H54 (cell line): Measurements from ENCODE around the gene TIE1.

Experiments
- DNase-seq: peaks from one replicate; pipeline ENCODE4 v3.0.0; 2011; ENCODE audit warnings: low spot score, mixed read lengths; ENCODE audit not compliant: insufficient read length
- FAIRE-seq: peaks from 3 replicates; lab custom pipeline; 2011; peaks lifted over from hg19 to GRCh38; lab: Jason Lieb, UNC
- POLR2A ChIP-seq: IDR thresholded peaks from 2 replicates; pipeline ENCODE4 v1.6.1; 2011; ENCODE audit warnings: low read depth, mild to moderate bottlenecking, low read length

TIE1 gene

DNA sequence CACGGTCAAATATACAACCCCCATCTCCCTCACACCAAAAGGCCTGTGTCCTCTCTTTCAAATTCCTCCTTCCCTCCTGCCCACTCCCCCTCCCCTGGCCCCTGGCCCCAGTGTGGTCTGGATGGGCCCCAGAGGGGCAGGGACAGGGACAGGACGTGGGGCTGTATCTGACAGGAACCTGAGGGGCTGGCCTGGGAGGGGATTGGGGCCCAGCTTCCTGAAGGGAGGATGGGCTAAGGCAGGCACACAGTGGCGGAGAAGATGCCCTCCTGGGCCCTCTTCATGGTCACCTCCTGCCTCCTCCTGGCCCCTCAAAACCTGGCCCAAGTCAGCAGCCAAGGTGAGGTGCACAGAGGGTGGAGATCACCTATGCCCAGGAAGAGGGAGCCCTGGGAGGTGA is 36.8 kb downstream of the TIE1 start, which contains the start of gene MPL:
Gene MPL, plus strand, starts transcription at position 231 of the 400 bp plus-strand sequence. Its CDS starts 31 bp downstream, at position 262.
- no peak for TF ChIP-seq POLR2A
- DNase-seq (no peak), FAIRE-seq (no peak)

- FAIRE-seq (no peak), DNase-seq (no peak)
- TF ChIP-seq POLR2A = no peak
Observed at GRCh38 chr1:43338001-43338400, 37.2 kb downstream of the TIE1 start.

- no peak for TF ChIP-seq POLR2A
- DNase-seq (no peak), FAIRE-seq (no peak)
Observed at GRCh38 chr1:43339584-43340232, 38.9 kb downstream of the TIE1 start.

DNA sequence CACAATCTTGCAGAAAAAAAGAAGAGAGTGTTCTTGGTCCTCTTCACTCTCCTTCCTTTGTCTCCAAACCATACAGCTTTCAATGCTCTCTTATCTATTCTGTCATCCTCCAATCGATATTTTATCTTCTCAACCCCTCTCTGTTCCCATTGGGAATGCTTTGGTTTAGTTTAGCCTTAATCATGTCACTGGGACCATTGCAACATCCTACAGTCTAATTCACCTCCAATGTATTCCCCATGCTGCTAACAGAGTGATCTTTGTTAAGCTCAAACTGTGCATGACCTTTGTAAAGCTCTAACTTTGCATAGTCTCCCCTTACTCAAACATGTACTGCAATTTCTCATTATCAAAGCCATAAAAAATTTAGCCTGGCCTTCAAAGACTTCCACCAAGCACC is 39.8 kb downstream of the TIE1 start:
- TF ChIP-seq POLR2A = no peak
- FAIRE-seq = no peak
- DNase-seq = no peak

GRCh38 chr1:43344267-43344850 is 43.6 kb downstream of the TIE1 start:
- FAIRE-seq = no peak
- TF ChIP-seq POLR2A = no peak
- DNase-seq = no peak

DNA sequence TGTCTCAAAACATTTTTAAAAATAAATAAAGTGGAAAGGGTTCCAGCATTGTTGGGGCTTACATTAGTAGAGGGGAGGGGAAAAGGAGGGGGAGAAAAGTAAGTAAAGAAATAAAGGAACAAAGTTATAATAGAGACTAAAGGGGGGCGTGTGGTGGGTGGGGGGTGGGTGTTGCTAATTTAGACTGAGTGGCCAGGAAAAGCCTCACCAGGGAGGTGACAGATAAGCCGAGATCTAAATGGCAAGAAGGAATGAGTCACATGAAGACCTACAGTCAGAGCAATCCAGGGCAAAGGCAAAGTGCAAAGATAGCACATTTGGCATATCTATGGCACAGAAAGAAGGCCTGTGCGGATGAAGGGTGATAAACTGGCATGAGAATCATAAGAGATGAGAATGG is 44.3 kb downstream of the TIE1 start:
- peak; percentile 40 for DNase-seq
- peak; percentile 48 for FAIRE-seq
- no peak for TF ChIP-seq POLR2A

- TF ChIP-seq POLR2A = no peak
- no peak for DNase-seq
- no peak for FAIRE-seq
Observed at GRCh38 chr1:43346636-43347035, 45.9 kb downstream of the TIE1 start.

- no peak for DNase-seq
- no peak for TF ChIP-seq POLR2A
- no peak for FAIRE-seq
Observed at GRCh38 chr1:43348343-43348808, 47.6 kb downstream of the TIE1 start.

DNA sequence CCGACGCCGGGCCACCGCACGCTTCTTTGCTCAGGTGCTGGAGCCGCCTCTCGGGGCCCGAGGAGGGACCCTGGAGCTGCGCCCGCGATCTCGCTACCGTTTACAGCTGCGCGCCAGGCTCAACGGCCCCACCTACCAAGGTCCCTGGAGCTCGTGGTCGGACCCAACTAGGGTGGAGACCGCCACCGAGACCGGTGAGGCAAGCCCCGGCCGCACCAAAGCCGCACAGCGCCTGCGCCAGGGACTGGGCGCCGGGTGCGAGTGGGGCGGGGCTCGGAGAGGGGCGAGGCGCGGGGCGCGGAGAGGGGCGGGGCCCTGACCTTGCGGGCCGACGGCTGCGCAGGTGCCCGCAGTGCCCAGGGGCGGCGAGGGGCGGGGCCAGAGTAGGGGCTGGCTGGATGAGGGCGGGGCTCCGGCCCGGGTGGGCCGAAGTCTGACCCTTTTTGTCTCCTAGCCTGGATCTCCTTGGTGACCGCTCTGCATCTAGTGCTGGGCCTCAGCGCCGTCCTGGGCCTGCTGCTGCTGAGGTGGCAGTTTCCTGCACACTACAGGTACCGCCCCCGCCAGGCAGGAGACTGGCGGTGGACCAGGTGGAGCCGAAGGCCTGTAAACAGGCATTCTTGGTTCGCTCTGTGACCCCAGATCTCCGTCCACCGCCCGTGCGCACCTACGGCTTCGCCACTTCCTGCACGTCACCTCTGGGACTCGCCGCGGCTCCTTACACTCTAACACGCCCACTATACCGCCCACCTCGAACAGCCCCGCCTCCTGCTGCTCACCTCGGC is 48.2 kb downstream of the TIE1 start:
- DNase-seq = peak; percentile 77
- no peak for FAIRE-seq

DNA sequence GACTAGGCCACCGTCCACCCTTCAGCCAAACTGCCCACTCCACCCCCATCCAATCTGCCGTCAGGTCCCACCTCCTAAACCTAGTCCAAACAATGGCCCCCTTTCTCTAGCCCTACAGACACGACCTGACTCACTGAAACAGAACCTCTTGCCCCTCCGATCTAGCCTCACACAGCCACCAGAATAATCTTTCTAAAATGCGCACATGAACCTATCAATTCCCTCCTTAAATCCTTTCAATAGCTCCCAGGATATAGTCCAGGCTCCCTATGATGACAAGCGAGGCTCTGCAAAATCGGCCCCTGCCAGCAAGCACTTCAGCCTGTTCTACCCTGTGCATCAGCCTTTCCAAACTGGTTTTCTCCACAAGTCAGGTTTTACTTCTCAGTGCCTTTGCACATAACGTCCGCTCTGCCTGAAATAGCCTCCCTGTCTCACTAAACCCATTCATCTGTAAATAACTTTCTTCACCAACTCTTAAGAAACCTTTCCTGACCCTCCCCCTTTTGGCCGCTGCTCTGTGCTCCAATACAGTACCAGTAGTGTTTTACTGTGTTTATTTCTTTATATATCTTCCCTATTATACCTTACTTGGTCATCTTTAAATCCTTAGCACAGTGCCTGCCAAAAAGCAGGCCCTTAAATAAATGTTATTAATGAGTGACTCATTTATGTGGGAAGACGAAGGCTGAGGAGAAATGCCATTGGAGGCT is 49.0 kb downstream of the TIE1 start:
- no peak for TF ChIP-seq POLR2A
- no peak for DNase-seq
- no peak for FAIRE-seq

More for the DNA sequence above, 48.2 kb downstream of the TIE1 start:
- TF ChIP-seq POLR2A = peak; percentile 53

GRCh38 chr1:43350976-43351375 is 50.2 kb downstream of the TIE1 start:
- TF ChIP-seq POLR2A = no peak

GRCh38 chr1:43351421-43352350 is 50.9 kb downstream of the TIE1 start:
- FAIRE-seq (no peak), DNase-seq (no peak)
- no peak for TF ChIP-seq POLR2A

More at GRCh38 chr1:43350976-43351375, 50.2 kb downstream of the TIE1 start:
- FAIRE-seq = no peak
- DNase-seq = no peak

DNA sequence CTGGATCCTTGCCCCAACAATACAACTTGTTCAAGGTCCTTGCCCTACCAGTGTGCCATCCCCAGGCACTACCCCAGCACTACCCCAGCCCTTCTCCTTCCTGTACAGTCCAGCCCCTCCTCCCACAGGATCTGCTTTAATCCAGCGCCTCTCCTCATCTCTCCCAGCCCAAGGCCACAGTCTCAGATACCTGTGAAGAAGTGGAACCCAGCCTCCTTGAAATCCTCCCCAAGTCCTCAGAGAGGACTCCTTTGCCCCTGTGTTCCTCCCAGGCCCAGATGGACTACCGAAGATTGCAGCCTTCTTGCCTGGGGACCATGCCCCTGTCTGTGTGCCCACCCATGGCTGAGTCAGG is 51.5 kb downstream of the TIE1 start:
- FAIRE-seq = no peak

More for the DNA sequence above, 51.5 kb downstream of the TIE1 start:
- no peak for DNase-seq
- no peak for TF ChIP-seq POLR2A
